ENCODE measurements around the gene POU6F1.
"Not testable (repeated sequence)": the region's sequence is repeated elsewhere in the genome, so short reads cannot be mapped to it uniquely, and the experiment has no call there.

POU6F1 gene

GRCh38 chr12:51227962-51228361 lies 10.1 kb upstream of the POU6F1 start:
- Histone ChIP-seq H2AFZ (ENCODE audit: insufficient read depth, low read length, poor library complexity) (no peak overlapping the region), H3K27me3 (ENCODE audit: insufficient read depth, low read length) (no peaks in the 10 kb centered on the region), H3K18ac (ENCODE audit: low read length) (no peak overlapping the region), H4K91ac (ENCODE audit: low read depth, low read length) (no peak overlapping the region), H3K79me1 (ENCODE audit: low read length) (no peaks in the 10 kb centered on the region), H3K4me2 (ENCODE audit: low read length) (no peak overlapping the region), H3K4me1 (ENCODE audit: control insufficient read depth in 1 of 2, insufficient read depth in 2 of 2, low read length in 2 of 2) (no peaks in the 10 kb centered on the region), H3K36me3 (ENCODE audit: control insufficient read depth in 1 of 2, insufficient read depth in 2 of 2, low read length in 2 of 2) (no peaks in the 10 kb centered on the region), H3K23ac (ENCODE audit: low read length) (no peak overlapping the region), H4K8ac (ENCODE audit: low read depth, low read length) (no peak overlapping the region), H3K14ac (ENCODE audit: low read length) (no peak overlapping the region), H3K4me3 (ENCODE audit: low read depth, low read length) (no peak overlapping the region), H2BK5ac (ENCODE audit: low read depth, low read length, poor library complexity) (no peak overlapping the region), H3K9ac (ENCODE audit: low read length) (no peak overlapping the region), H4K12ac (ENCODE audit: low read depth, low read length) (no peak overlapping the region), H2AK5ac (ENCODE audit: low read length) (no peak overlapping the region), H2BK12ac (ENCODE audit: low read length) (no peak overlapping the region), H3K79me2 (ENCODE audit: control insufficient read depth, insufficient read depth, low read length, poor library complexity) (no peaks in the 10 kb centered on the region), H3K4ac (ENCODE audit: low read depth, low read length) (no peak overlapping the region), H2BK120ac (ENCODE audit: insufficient read depth, low read length, poor library complexity) (no peak overlapping the region), H3K9me3 (ENCODE audit: insufficient read depth, low read depth, low read length) (peaks cover 3% of the 10 kb centered on the region), H3K27ac (ENCODE audit: low read depth, low read length) (no peak overlapping the region)
- no peak for DNase-seq
- no CpG with 5 or more reads among the region's 1 CpG for WGBS (ENCODE audit: extremely low coverage, insufficient coverage, insufficient read length)

DNA sequence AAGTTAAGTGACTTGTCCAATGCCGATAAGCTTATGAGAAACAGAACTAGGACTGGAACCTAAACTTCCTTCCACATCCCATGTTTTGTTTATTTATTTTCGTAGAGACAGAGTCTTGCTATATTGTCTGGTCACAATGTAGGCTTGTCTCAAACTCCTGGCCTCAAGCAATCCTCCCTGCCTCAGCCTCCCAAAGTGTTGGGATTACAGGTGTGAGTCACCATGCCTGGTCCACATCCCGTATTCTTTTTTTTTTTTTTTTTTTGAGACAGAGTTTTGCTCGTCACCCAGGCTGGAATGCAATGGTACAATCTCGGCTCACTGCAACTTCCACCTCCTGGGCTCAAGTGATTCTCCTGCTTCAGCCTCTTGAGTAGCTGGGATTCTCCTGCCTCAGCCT lies 9.2 kb upstream of the POU6F1 start:
- DNase-seq: peak in 1 of 2 donors; percentile 48
- not testable (repeated sequence) for H3K18ac ChIP-seq (ENCODE audit: low read length); H2BK5ac ChIP-seq (ENCODE audit: low read depth, low read length, poor library complexity); H3K27me3 ChIP-seq (ENCODE audit: insufficient read depth, low read length); H3K36me3 ChIP-seq (ENCODE audit: control insufficient read depth in 1 of 2, insufficient read depth in 2 of 2, low read length in 2 of 2); H4K12ac ChIP-seq (ENCODE audit: low read depth, low read length); H3K27ac ChIP-seq (ENCODE audit: low read depth, low read length); H2AK5ac ChIP-seq (ENCODE audit: low read length); H2BK120ac ChIP-seq (ENCODE audit: insufficient read depth, low read length, poor library complexity); H3K9me3 ChIP-seq (ENCODE audit: insufficient read depth, low read depth, low read length); H3K79me1 ChIP-seq (ENCODE audit: low read length); H3K9ac ChIP-seq (ENCODE audit: low read length); H3K4me3 ChIP-seq (ENCODE audit: low read depth, low read length); H3K4me1 ChIP-seq (ENCODE audit: control insufficient read depth in 1 of 2, insufficient read depth in 2 of 2, low read length in 2 of 2); H4K8ac ChIP-seq (ENCODE audit: low read depth, low read length); H3K14ac ChIP-seq (ENCODE audit: low read length); H3K79me2 ChIP-seq (ENCODE audit: control insufficient read depth, insufficient read depth, low read length, poor library complexity); H4K91ac ChIP-seq (ENCODE audit: low read depth, low read length); H2BK12ac ChIP-seq (ENCODE audit: low read length); H3K4ac ChIP-seq (ENCODE audit: low read depth, low read length); H3K23ac ChIP-seq (ENCODE audit: low read length); H3K4me2 ChIP-seq (ENCODE audit: low read length)
- WGBS (ENCODE audit: extremely low coverage, insufficient coverage, insufficient read length): no CpG with 5 or more reads among the region's 5 CpGs
- H2AFZ ChIP-seq (ENCODE audit: insufficient read depth, low read length, poor library complexity): peak overlapping the region; percentile 40

GRCh38 chr12:51225771-51226170 lies 7.9 kb upstream of the POU6F1 start:
- Histone ChIP-seq H3K9me3 (ENCODE audit: insufficient read depth, low read depth, low read length) (peaks cover 3% of the 10 kb centered on the region), H2AK5ac (ENCODE audit: low read length) (no peak overlapping the region), H3K18ac (ENCODE audit: low read length) (no peak overlapping the region), H2BK120ac (ENCODE audit: insufficient read depth, low read length, poor library complexity) (no peak overlapping the region), H3K9ac (ENCODE audit: low read length) (no peak overlapping the region), H3K4me2 (ENCODE audit: low read length) (no peak overlapping the region), H3K27ac (ENCODE audit: low read depth, low read length) (no peak overlapping the region), H3K4ac (ENCODE audit: low read depth, low read length) (no peak overlapping the region), H2BK12ac (ENCODE audit: low read length) (no peak overlapping the region), H3K23ac (ENCODE audit: low read length) (no peak overlapping the region), H2BK5ac (ENCODE audit: low read depth, low read length, poor library complexity) (no peak overlapping the region), H3K79me2 (ENCODE audit: control insufficient read depth, insufficient read depth, low read length, poor library complexity) (no peaks in the 10 kb centered on the region), H3K79me1 (ENCODE audit: low read length) (no peaks in the 10 kb centered on the region), H3K27me3 (ENCODE audit: insufficient read depth, low read length) (no peaks in the 10 kb centered on the region), H4K12ac (ENCODE audit: low read depth, low read length) (no peak overlapping the region), H4K91ac (ENCODE audit: low read depth, low read length) (no peak overlapping the region), H3K4me3 (ENCODE audit: low read depth, low read length) (no peak overlapping the region), H4K8ac (ENCODE audit: low read depth, low read length) (no peak overlapping the region), H3K36me3 (ENCODE audit: control insufficient read depth in 1 of 2, insufficient read depth in 2 of 2, low read length in 2 of 2) (no peaks in the 10 kb centered on the region), H2AFZ (ENCODE audit: insufficient read depth, low read length, poor library complexity) (no peak overlapping the region), H3K4me1 (ENCODE audit: control insufficient read depth in 1 of 2, insufficient read depth in 2 of 2, low read length in 2 of 2) (no peaks in the 10 kb centered on the region), H3K14ac (ENCODE audit: low read length) (no peak overlapping the region)
- DNase-seq: no peak
- no CpG with 5 or more reads among the region's 2 CpGs for WGBS (ENCODE audit: extremely low coverage, insufficient coverage, insufficient read length)

GRCh38 chr12:51225234-51225633 lies 7.4 kb upstream of the POU6F1 start:
- H2BK5ac ChIP-seq (ENCODE audit: low read depth, low read length, poor library complexity): no peak overlapping the region
- no peak for DNase-seq
- H3K9me3 ChIP-seq (ENCODE audit: insufficient read depth, low read depth, low read length): peaks cover 3% of the 10 kb centered on the region

More at GRCh38 chr12:51225234-51225633, 7.4 kb upstream of the POU6F1 start:
- Histone ChIP-seq H3K27me3 (ENCODE audit: insufficient read depth, low read length) (no peaks in the 10 kb centered on the region), H3K4me3 (ENCODE audit: low read depth, low read length) (no peak overlapping the region), H2AFZ (ENCODE audit: insufficient read depth, low read length, poor library complexity) (no peak overlapping the region), H3K4ac (ENCODE audit: low read depth, low read length) (no peak overlapping the region), H3K14ac (ENCODE audit: low read length) (no peak overlapping the region), H3K4me1 (ENCODE audit: control insufficient read depth in 1 of 2, insufficient read depth in 2 of 2, low read length in 2 of 2) (no peaks in the 10 kb centered on the region), H3K23ac (ENCODE audit: low read length) (no peak overlapping the region), H2BK12ac (ENCODE audit: low read length) (no peak overlapping the region), H2BK120ac (ENCODE audit: insufficient read depth, low read length, poor library complexity) (no peak overlapping the region), H4K12ac (ENCODE audit: low read depth, low read length) (no peak overlapping the region), H3K27ac (ENCODE audit: low read depth, low read length) (no peak overlapping the region), H3K4me2 (ENCODE audit: low read length) (no peak overlapping the region), H4K91ac (ENCODE audit: low read depth, low read length) (no peak overlapping the region), H3K36me3 (ENCODE audit: control insufficient read depth in 1 of 2, insufficient read depth in 2 of 2, low read length in 2 of 2) (no peaks in the 10 kb centered on the region), H3K79me1 (ENCODE audit: low read length) (no peaks in the 10 kb centered on the region), H2AK5ac (ENCODE audit: low read length) (no peak overlapping the region), H3K79me2 (ENCODE audit: control insufficient read depth, insufficient read depth, low read length, poor library complexity) (no peaks in the 10 kb centered on the region), H4K8ac (ENCODE audit: low read depth, low read length) (no peak overlapping the region), H3K18ac (ENCODE audit: low read length) (no peak overlapping the region), H3K9ac (ENCODE audit: low read length) (no peak overlapping the region)
- no CpG with 5 or more reads among the region's 4 CpGs for WGBS (ENCODE audit: extremely low coverage, insufficient coverage, insufficient read length)

Data from trophoblast cell (in vitro differentiated cells and primary cell).